A673 (cell line): ENCODE results near the gene CADPS2. TPM values are rescaled to one million over a fixed set of nuclear protein-coding genes. Genes with fewer than 3 reads are reported as not detected.

Experiments
- BruUV-seq: library from RNA; stranded (reverse); fragments of 400-500 nt; replicated peaks from 2 replicates; lab custom pipeline; 2021; lab: Mats Ljungman, UMichigan
- CTCF ChIA-PET: fragments of 300-600 bp; sonication (Branson Sonifier 250); formaldehyde crosslinking; loops from one replicate; lab custom pipeline; 2022; ENCODE audit warnings: antibody characterized with exemption; lab: Charles Lee
- POLR2A ChIA-PET: fragments of 300-600 bp; sonication (Branson Sonifier 250); formaldehyde crosslinking; loops from one replicate; lab custom pipeline; 2022; ENCODE audit warnings: antibody characterized with exemption; ENCODE audit not compliant: low non-redundant PET; lab: Charles Lee
- DNase-seq: peaks from one replicate; pipeline ENCODE4 v3.0.0-alpha.2; 2015; ENCODE audit warnings: low spot score
- H3K27ac ChIP-seq: fragments of 200-600 bp; sonication (generic); 2 replicates; pipeline ENCODE4 v1.5.1; 2016; ENCODE audit warnings: mixed run types, low read depth, mild to moderate bottlenecking, mixed read lengths, antibody characterized with exemption, low read length; ENCODE audit not compliant: poor library complexity, severe bottlenecking
- H3K27me3 ChIP-seq: fragments of 200-600 bp; sonication (generic); replicated peaks from 2 replicates; pipeline ENCODE4 v1.6.1; 2017; ENCODE audit warnings: mixed run types, low read depth, mild to moderate bottlenecking, mixed read lengths, antibody characterized with exemption, low read length; ENCODE audit not compliant: insufficient read depth, poor library complexity
- H3K36me3 ChIP-seq: fragments of 200-600 bp; sonication (generic); 2 replicates; pipeline ENCODE4 v1.6.1; 2016; ENCODE audit warnings: mixed run types, mild to moderate bottlenecking, mixed read lengths, antibody characterized with exemption, low read length; ENCODE audit not compliant: insufficient read depth, poor library complexity, severe bottlenecking
- H3K4me1 ChIP-seq: fragments of 200-600 bp; sonication (generic); 2 replicates; pipeline ENCODE4 v1.6.1; 2017; ENCODE audit warnings: mixed run types, mild to moderate bottlenecking, mixed read lengths, antibody characterized with exemption, low read length; ENCODE audit not compliant: insufficient read depth, poor library complexity, severe bottlenecking
- H3K4me3 ChIP-seq: fragments of 200-600 bp; sonication (generic); 2 replicates; pipeline ENCODE4 v1.5.1; 2016; ENCODE audit warnings: low read depth, mixed run types, mild to moderate bottlenecking, mixed read lengths, low read length; ENCODE audit not compliant: poor library complexity, severe bottlenecking
- H3K9me3 ChIP-seq: fragments of 200-600 bp; sonication (generic); 2 replicates; pipeline ENCODE4 v1.6.1; 2016; ENCODE audit warnings: mixed run types, low read depth, mild to moderate bottlenecking, mixed read lengths, antibody characterized with exemption, low read length; ENCODE audit not compliant: poor library complexity, severe bottlenecking
- CTCF ChIP-seq: fragments of 300-800, 200-600 bp; sonication (generic); conservative IDR thresholded peaks from 2 replicates; pipeline ENCODE4 v1.5.1; 2017; ENCODE audit warnings: low read depth, mild to moderate bottlenecking, antibody characterized with exemption, low read length, moderate library complexity, mixed read lengths
- EZH2 ChIP-seq: fragments of 200-600 bp; sonication (generic); IDR thresholded peaks from 2 replicates; pipeline ENCODE4 v1.6.1; 2017; ENCODE audit warnings: borderline replicate concordance, low read depth, mild to moderate bottlenecking, mixed read lengths, antibody characterized with exemption, low read length; ENCODE audit not compliant: poor library complexity, severe bottlenecking
- intact Hi-C: fragments of 100-400 bp; cut with micrococcal nuclease; formaldehyde crosslinking; loops from one replicate; pipeline ENCODE4 v1.10.0; 2022; ENCODE audit not compliant: unreplicated experiment
- total RNA-seq: library from RNA; stranded (reverse); gene quantifications from 2 replicates; pipeline ENCODE4 v1.2.3, GENCODE V29; 2021

Gene CADPS2
- total RNA-seq, 1 experiment from 2014 or later, result 81.3 TPM

- BruUV-seq, result no TSS peak
- Histone ChIP-seq H3K9me3 (no peaks in the 10 kb centered on the region), H3K36me3 (peaks cover 19% of the 10 kb centered on the region), H3K27me3 (no peaks in the 10 kb centered on the region), H3K4me3 (peak overlapping the region; percentile 84), H3K27ac (peak overlapping the region; percentile 98), H3K4me1 (peaks cover 21% of the 10 kb centered on the region)
- peak; percentile 90 for DNase-seq
- ChIA-PET POLR2A (no interaction called here), CTCF (interaction anchor here (1.0 kb wide), 1 partner anchor 228 kb away, joined by 3 read pairs; no protein-coding TSS in a partner anchor)
- no peak for TF ChIP-seq CTCF
- TF ChIP-seq EZH2, result no peak
- intact Hi-C loops, result loop anchor here (5.0 kb wide), 8 partner anchors 78 to 1732 kb away; partner anchors contain the start of genes AASS, CADPS2 and TMEM229A
Measured at GRCh38 chr7:122300211-122300932, 585.9 kb downstream of the CADPS2 start.

- peak; percentile 51 for DNase-seq
- POLR2A ChIA-PET, result no interaction called here
- Histone ChIP-seq H3K9me3 (no peaks in the 10 kb centered on the region), H3K4me1 (peaks cover 21% of the 10 kb centered on the region), H3K4me3 (peak overlapping the region; percentile 84), H3K27me3 (no peaks in the 10 kb centered on the region), H3K36me3 (peaks cover 19% of the 10 kb centered on the region), H3K27ac (peak overlapping the region; percentile 98)
- no TSS peak for BruUV-seq
- TF ChIP-seq EZH2, result no peak
- TF ChIP-seq CTCF, result no peak
- CTCF ChIA-PET, result interaction anchor here (1.0 kb wide), 1 partner anchor 228 kb away, joined by 3 read pairs; no protein-coding TSS in a partner anchor
- intact Hi-C loops, result loop anchor here (1.0 to 5.0 kb wide), 9 partner anchors 43 to 1733 kb away; partner anchors contain the start of genes AASS, CADPS2 and TMEM229A
Measured at GRCh38 chr7:122299624-122300210, 586.5 kb downstream of the CADPS2 start.

GRCh38 chr7:122298618-122299017 lies 587.6 kb downstream of the CADPS2 start:
- ChIA-PET POLR2A (no interaction called here), CTCF (interaction anchor here (1.0 kb wide), 2 partner anchors 79 to 205 kb away, joined by 3 read pairs; no protein-coding TSS in a partner anchor)
- Histone ChIP-seq H3K4me1 (peaks cover 21% of the 10 kb centered on the region), H3K4me3 (peak overlapping the region; percentile 84), H3K9me3 (no peaks in the 10 kb centered on the region), H3K27ac (peak overlapping the region; percentile 98), H3K27me3 (no peaks in the 10 kb centered on the region), H3K36me3 (peaks cover 19% of the 10 kb centered on the region)
- TF ChIP-seq EZH2 (no peak), CTCF (no peak)
- intact Hi-C loops, result loop anchor here (1.0 kb wide), 1 partner anchor 42 kb away; no protein-coding TSS in a partner anchor
- BruUV-seq, result no TSS peak
- DNase-seq, result peak; percentile 89
